ENCODE data around the gene UPF1. TPM values are rescaled to one million over a fixed set of nuclear protein-coding genes. Genes with fewer than 3 reads are reported as not detected.
"Not testable (repeated sequence)": the region's sequence is repeated elsewhere in the genome, so short reads cannot be mapped to it uniquely, and the experiment has no call there.

The UPF1 gene
- total RNA-seq, 1 donor from 2014 or later, result 28.9 TPM

GRCh38 chr19:18898607-18899408 is 67.0 kb downstream of the UPF1 start:
- no peak for DNase-seq

- DNase-seq, result no peak
Measured at GRCh38 chr19:18899624-18900560, 68.1 kb downstream of the UPF1 start.

- DNase-seq, result no peak
Measured at GRCh38 chr19:18900700-18901481, 69.1 kb downstream of the UPF1 start.

GRCh38 chr19:18901491-18901890 is 69.7 kb downstream of the UPF1 start:
- DNase-seq, result no peak

GRCh38 chr19:18902519-18902918 is 70.8 kb downstream of the UPF1 start:
- not testable (repeated sequence) for DNase-seq

GRCh38 chr19:18903156-18904037 is 71.6 kb downstream of the UPF1 start:
- no peak for DNase-seq

- DNase-seq, result peak; percentile 19
Measured at GRCh38 chr19:18904334-18905057, 72.7 kb downstream of the UPF1 start.

- DNase-seq, result no peak
Measured at GRCh38 chr19:18905058-18905456, 73.3 kb downstream of the UPF1 start.

GRCh38 chr19:18905513-18906236 is 73.9 kb downstream of the UPF1 start:
- no peak for DNase-seq

GRCh38 chr19:18906605-18907519 is 75.1 kb downstream of the UPF1 start:
- peak; percentile 59 for DNase-seq

- DNase-seq, result no peak
Measured at GRCh38 chr19:18908917-18909619, 77.3 kb downstream of the UPF1 start.

GRCh38 chr19:18910010-18910409 is 78.3 kb downstream of the UPF1 start:
- no peak for DNase-seq

- no peak for DNase-seq
Measured at GRCh38 chr19:18910801-18911436, 79.2 kb downstream of the UPF1 start.

- DNase-seq, result no peak
Measured at GRCh38 chr19:18912933-18913332, 81.2 kb downstream of the UPF1 start.

GRCh38 chr19:18913466-18913865 is 81.7 kb downstream of the UPF1 start:
- DNase-seq, result no peak

GRCh38 chr19:18915639-18916038 is 83.9 kb downstream of the UPF1 start:
- peak; percentile 36 for DNase-seq

- not testable (repeated sequence) for DNase-seq
Measured at GRCh38 chr19:18917593-18917992, 85.8 kb downstream of the UPF1 start.
